Kidney (tissue), 14 donors: Measurements from ENCODE around the gene MCIDAS. TPM values are rescaled to one million over a fixed set of nuclear protein-coding genes. Genes with fewer than 3 reads are reported as not detected.

Experiments
- DNase-seq, 5 donors: peaks; one replicate each; pipeline ENCODE4 v3.0.0-alpha.2; 2013 to 2020
- FAIRE-seq: peaks from 2 replicates; lab custom pipeline; 2012; peaks lifted over from hg19 to GRCh38; lab: Jason Lieb, UNC
- H3K27ac ChIP-seq, 2 donors: one replicate each; pipeline ENCODE4 v1.7.0; 2013; ENCODE audit warnings: low read depth in 2 of 2, low read length in 2 of 2, inconsistent platforms in 1 of 2
- H3K27me3 ChIP-seq: one replicate; pipeline ENCODE4 v1.7.1; 2013; ENCODE audit warnings: low read length, inconsistent platforms; ENCODE audit not compliant: control insufficient read depth, insufficient read depth
- H3K36me3 ChIP-seq, 3 donors: one replicate each; pipeline versions ENCODE4 v1.7.0 to v1.7.1; 2013; ENCODE audit warnings: low read length in 3 of 3, control low read depth in 1 of 3, inconsistent platforms in 1 of 3; ENCODE audit not compliant: insufficient read depth in 3 of 3, control insufficient read depth in 2 of 3
- H3K4me1 ChIP-seq, 3 donors: one replicate each; pipeline versions ENCODE4 v1.7.0 to v1.7.1; 2013; ENCODE audit warnings: low read length in 3 of 3, inconsistent platforms in 1 of 3, low read depth in 1 of 3; ENCODE audit not compliant: control insufficient read depth in 2 of 3, insufficient read depth in 2 of 3
- H3K4me3 ChIP-seq, 3 donors: one replicate each; pipeline versions ENCODE4 v1.7.0 to v1.8.1; 2013; ENCODE audit warnings: low read length in 3 of 3, control low read depth in 1 of 3, inconsistent platforms in 1 of 3
- H3K9ac ChIP-seq, 3 donors: one replicate each; pipeline versions ENCODE4 v1.7.0 to v1.7.1; 2013; ENCODE audit warnings: low read length in 3 of 3, control low read depth in 1 of 3, inconsistent platforms in 1 of 3
- H3K9me3 ChIP-seq, 3 donors: one replicate each; pipeline versions ENCODE4 v1.7.0 to v1.7.1; 2013; ENCODE audit warnings: low read length in 3 of 3, control low read depth in 1 of 3, inconsistent platforms in 1 of 3; ENCODE audit not compliant: control insufficient read depth in 2 of 3, insufficient read depth in 1 of 3
- intact Hi-C: fragments of 100-400 bp; cut with DNase I; formaldehyde crosslinking; loops from one replicate; pipeline ENCODE4 v1.11.1; 2022
- polyA plus RNA-seq: library from polyadenylated mRNA; stranded (reverse); fragments of 350-450 nt; fragmentation: Illumina TruSeq; extraction: RNeasy Lipid Tissue Mini Kit (QIAGEN cat#74804); gene quantifications from one replicate; pipeline ENCODE4 v1.2.3, GENCODE V29; 2014; ENCODE audit warnings: low read depth, low replicate concordance; ENCODE audit not compliant: insufficient read depth
- total RNA-seq: library from RNA; stranded (reverse); fragmentation: NEBNext Ultra II Directional; extraction: Animal tissue kit (Norgen Biotek cat#: 25700); gene quantifications from one replicate; pipeline ENCODE4 v1.2.1, GENCODE V29; 2021
- TF ChIP-seq, protein P1 (sequence below): IDR thresholded peaks from 3 replicates; pipeline ENCODE4 v1.5.1; 2012; ENCODE audit warnings: mild to moderate bottlenecking, moderate library complexity, borderline replicate concordance; ENCODE audit not compliant: insufficient read depth; ENCODE audit errors: extremely low read depth
- donor health status: control.
- donor health status: control.
- donor health status: control.
- donor health status: control.
- donor health status: control.
- donor health status: DM: yes; HTN: yes; CAD: no.
- donor health status: Normal renal cell carcinoma (clear cell type).

Gene MCIDAS
- total and polyA plus RNA-seq, 2 donors from 2014 or later = 0.13 TPM; not detected in 1

DNA sequence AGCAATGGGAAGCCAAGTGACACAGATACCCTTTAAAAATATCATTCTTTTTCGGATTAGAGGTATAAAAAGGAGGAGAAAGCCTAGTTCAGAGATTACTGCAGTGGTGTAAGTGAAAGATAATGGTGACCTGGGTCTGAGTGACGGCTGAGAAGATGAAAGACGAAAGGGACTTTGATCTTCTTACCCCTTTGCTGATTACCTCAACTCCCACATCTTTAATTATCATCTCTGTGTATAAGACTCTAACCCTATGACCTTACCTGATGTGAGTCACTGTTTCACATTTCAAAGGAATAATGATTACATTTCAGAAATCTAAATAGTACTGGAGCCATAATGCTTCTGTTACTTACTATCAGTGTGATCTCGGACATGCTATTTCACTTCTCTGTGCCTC, 27.7 kb upstream of the MCIDAS start:
- no peak overlapping the region for H3K4me3 ChIP-seq
- H3K4me1 ChIP-seq = no peaks in the 10 kb centered on the region
- no peak overlapping the region for H3K27ac ChIP-seq
- FAIRE-seq (no peak), DNase-seq (no peak)
- no peak overlapping the region for H3K9ac ChIP-seq
- H3K36me3 ChIP-seq = peaks cover 4 to 22% (median 12%) of the 10 kb centered on the region in 3 donors
- no peaks in the 10 kb centered on the region for H3K9me3 ChIP-seq
- TF ChIP-seq, protein P1, sequence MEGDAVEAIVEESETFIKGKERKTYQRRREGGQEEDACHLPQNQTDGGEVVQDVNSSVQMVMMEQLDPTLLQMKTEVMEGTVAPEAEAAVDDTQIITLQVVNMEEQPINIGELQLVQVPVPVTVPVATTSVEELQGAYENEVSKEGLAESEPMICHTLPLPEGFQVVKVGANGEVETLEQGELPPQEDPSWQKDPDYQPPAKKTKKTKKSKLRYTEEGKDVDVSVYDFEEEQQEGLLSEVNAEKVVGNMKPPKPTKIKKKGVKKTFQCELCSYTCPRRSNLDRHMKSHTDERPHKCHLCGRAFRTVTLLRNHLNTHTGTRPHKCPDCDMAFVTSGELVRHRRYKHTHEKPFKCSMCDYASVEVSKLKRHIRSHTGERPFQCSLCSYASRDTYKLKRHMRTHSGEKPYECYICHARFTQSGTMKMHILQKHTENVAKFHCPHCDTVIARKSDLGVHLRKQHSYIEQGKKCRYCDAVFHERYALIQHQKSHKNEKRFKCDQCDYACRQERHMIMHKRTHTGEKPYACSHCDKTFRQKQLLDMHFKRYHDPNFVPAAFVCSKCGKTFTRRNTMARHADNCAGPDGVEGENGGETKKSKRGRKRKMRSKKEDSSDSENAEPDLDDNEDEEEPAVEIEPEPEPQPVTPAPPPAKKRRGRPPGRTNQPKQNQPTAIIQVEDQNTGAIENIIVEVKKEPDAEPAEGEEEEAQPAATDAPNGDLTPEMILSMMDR = no peak
- intact Hi-C loops = no loop called here
- H3K27me3 ChIP-seq = no peaks in the 10 kb centered on the region

DNA sequence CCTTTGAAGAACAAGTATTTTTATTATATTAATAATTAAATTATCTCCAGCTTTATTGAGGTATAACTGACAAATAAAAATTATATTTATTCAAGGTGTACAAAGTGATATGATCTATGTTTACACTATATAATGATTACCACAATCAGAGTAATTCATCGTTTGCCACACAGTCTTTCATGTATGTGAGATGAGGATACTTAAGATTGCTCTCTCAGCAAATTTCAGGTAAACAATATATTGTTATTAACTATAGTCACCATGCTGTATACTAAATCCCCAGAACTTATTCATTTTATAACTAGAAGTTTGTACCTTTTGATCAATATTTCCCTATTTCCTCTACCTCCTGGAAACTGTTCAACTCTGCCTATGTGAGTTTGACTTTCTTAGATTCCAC, 22.9 kb upstream of the MCIDAS start:
- no peak overlapping the region for H3K9ac ChIP-seq
- H3K9me3 ChIP-seq = peaks cover 0 to 8% (median 0%) of the 10 kb centered on the region in 3 donors
- no peaks in the 10 kb centered on the region for H3K27me3 ChIP-seq
- H3K36me3 ChIP-seq = peaks cover 0 to 3% (median 0%) of the 10 kb centered on the region in 3 donors
- TF ChIP-seq, protein P1 = no peak
- no peak overlapping the region for H3K4me3 ChIP-seq
- no peak overlapping the region for H3K27ac ChIP-seq
- no peaks in the 10 kb centered on the region for H3K4me1 ChIP-seq
- FAIRE-seq (no peak), DNase-seq (no peak)
- intact Hi-C loops = no loop called here

DNA sequence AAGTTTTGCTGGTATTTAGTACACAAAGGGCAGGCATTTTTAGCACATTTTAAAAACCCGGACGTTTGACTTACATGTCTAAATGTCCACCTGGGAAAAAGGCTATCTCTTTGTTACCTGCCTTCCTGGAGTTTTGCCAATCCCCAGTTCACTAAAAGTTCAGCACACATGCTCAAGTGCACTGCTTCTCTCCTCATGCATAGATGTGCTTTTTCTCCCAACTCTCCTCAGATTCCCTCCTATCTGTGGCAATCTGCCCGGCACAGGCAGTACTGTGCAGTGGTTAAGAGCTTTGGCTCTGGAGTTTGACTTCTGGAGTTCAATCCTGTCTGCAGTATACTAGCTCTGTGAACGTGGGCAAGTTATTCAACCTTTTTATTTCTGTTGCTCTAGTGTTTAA, 14.6 kb upstream of the MCIDAS start:
- Histone ChIP-seq H3K4me1 (no peaks in the 10 kb centered on the region), H3K27me3 (no peaks in the 10 kb centered on the region), H3K27ac (no peak overlapping the region), H3K9me3 (no peaks in the 10 kb centered on the region), H3K9ac (no peak overlapping the region), H3K4me3 (no peak overlapping the region), H3K36me3 (no peaks in the 10 kb centered on the region)
- FAIRE-seq (no peak), DNase-seq (peak in 3 of 5 donors; percentile 37 to 73 (median 72))
- intact Hi-C loops = no loop called here
- TF ChIP-seq, protein P1 = no peak

DNA sequence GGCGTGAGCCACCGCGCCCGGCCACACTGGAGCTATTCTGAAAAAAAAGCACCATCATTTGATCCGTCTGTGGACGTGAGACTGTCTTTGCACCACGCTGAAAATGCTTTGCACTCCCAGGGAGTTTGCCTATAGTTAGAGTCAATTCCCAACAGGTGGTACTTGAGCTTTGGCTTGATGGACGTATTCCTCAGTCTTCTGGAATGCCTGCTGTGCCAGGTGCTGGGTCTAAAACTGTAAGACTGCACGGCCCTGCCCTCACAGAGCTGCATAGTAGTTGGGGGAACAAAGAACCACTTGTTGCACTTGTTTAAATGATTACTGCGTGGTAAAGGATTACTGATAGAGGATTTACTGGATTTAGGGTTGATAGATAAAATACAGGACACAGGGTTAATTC, 9.7 kb upstream of the MCIDAS start:
- no peak overlapping the region for H3K4me3 ChIP-seq
- H3K9me3 ChIP-seq = no peaks in the 10 kb centered on the region
- intact Hi-C loops = no loop called here
- FAIRE-seq (no peak), DNase-seq (no peak)
- H3K4me1 ChIP-seq = peaks cover 0 to 21% (median 3%) of the 10 kb centered on the region in 3 donors
- H3K27me3 ChIP-seq = peaks cover 10% of the 10 kb centered on the region
- no peak overlapping the region for H3K27ac ChIP-seq
- no peaks in the 10 kb centered on the region for H3K36me3 ChIP-seq
- H3K9ac ChIP-seq = no peak overlapping the region
- TF ChIP-seq, protein P1 = no peak
